HTERT RPE-1 (cell line): Measurements from ENCODE around the gene BPIFA3.

Experiments
- in situ Hi-C: fragments of 300-500 bp; cut with MboI; formaldehyde crosslinking; loops from 4 replicates; pipeline ENCODE4 v1.14.3; 2020; ENCODE audit warnings: low sequenced_read_pairs

The BPIFA3 gene

DNA sequence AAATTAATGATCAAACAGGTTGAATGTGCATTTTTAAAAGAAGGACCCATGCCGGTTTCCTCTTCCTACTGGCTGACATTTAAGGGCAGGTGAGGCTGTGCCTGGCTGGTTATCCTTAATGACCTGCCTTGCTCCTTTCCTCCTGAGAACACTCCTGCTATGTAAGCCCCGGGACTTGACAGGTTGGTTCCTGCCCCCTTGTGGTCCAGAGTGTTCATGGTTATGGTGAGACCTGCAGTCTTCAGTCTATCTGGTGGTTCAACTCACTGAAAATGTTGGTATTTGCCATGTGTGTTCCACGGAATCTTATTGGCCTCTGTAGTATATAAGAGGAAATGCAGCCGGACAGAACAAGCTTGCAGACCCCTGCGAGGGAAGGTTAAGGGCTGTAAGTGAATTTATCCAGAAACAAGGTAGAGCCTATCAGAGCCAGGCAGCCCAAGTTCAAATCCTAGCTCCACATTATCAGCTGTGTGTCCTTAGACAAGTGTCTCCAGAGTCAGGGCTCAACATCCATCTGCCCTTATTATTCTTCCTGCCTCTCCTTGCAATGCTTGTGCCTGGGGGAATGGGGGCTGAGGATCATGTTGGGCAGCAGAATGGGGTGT, 5.2 kb upstream of the BPIFA3 start:
- in situ Hi-C loops = no loop called here

DNA sequence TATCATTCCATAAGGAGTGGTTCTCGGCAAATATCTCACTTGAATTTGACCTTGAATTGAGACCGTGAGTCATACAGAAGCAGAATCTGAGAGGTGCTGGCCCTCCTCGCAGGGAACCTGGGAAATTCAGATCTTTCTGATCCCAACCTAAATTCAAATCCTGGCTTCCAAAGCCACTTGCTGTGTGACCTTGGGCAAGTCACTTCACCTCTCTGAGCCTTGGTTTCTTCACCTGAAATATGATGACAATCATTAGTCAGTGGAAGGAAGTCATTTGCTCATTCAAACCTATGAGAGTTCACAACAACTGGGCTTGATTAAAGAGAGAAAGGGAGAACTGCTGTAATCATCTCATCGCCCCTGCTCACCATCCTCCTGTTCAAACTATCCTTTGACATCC, 7.2 kb downstream of the BPIFA3 start:
- in situ Hi-C loops = no loop called here

DNA sequence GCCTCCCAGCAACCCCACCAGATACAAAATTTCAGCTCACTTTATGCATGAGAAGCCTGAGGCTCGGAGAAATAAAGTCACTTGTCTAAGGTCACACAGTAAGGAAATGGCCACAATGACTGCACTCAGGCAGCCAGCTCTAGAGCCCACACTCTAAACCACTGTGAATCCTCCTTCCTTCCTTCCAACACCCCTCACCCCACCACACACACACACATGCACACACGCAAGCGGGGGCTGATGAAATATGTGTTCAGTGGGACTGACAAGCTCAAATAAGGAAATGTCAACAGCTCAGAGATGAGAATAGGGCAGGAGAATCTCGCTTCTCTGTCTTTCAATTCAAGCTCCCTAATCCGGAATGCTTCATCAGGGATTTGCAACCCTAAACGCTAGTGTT, 12.7 kb downstream of the BPIFA3 start:
- in situ Hi-C loops = no loop called here

DNA sequence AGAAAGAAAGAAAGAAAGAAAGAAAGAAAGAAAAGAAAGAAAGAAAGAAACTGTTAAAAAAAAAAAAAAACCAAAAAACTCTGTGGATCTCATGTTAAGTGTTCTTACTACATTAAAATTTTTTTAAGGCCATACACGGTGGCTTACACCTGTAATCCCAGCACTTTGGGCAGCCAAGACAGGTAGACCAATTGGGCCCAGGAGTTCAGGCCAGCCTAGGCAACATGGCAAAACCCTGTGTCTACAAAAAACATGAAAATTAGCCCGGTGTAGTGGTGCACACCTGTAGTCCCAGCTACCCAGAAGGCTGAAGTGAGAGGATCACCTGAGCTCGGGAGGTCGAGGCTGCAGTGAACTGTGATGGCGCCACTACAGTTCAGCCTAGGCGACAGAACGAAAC, 14.1 kb downstream of the BPIFA3 start:
- in situ Hi-C loops = no loop called here

DNA sequence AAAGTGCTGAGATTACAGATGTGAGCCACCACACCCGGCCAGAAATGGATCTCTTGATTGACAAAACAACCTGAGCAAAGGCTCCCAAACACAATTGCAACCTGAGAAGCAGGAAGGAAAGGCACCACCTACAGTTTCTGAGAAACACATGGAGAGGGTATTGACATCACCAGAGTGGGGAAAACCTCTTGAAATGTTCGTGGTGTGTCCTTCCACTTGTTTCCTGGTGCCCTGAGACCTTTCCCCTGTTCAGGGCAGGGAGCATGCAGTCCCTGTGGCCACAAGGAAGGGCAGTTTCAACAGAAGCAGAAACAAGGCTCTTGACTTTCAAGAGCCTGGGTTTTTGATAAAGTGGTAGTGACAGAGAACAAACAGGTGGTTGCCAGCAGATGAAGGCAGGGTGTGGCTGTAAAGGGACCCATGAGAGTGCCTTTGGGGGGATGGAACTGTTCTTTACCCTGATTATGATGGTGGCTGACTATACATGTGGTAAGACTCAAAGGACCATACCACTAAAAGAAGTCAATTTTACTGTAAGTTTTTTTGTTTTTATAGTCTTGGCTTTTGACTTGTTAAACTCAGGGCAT, 15.4 kb downstream of the BPIFA3 start:
- in situ Hi-C loops = no loop called here

DNA sequence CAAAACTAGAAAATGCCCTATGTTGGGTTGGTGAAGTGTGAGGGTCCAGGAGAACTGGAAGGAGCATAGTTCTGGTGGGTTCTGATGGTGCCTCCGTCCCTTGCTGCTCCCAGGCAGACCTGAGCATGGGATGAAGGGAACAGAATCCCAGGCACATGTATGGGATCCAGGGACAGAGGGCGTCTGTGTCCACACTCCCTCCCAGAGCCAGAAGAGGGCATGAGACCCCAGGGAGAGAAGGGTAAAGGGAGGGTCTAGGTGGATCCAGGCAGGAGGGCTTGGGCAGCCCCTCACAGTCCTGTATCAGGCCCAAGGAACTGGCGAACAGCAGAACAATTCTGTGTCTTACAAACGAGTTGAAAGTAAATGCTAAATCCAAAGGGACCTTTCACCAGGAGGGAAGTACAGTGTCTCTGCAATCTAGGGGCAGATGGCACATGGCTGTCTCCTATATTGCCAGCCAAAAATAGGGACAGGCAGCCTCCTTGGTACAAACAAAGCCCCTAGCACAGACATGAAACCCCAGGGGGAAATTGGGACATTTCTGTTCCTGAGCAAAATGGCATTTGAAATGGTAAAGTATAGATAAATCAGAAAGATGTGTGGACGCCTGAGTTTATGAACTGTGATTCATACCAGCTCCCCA, 16.1 kb downstream of the BPIFA3 start:
- in situ Hi-C loops = no loop called here

DNA sequence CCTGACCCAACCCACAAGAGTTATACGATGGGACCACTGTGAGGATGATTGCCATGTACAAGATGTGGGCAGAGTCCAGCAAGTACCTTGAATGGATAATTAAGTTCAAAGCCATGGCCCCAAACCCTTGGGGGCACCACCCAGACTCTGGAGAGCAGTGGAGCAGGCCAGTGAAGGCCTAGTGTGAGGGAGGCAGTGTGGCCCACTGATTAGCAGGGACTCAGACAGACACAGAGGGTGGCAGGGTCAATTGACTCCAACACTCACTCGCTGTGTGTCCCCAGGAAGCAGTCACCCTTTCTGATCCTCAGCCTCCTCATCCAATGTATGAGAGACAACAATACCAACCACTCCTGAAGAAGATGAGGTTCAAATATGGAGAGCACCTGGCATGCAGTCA, 16.9 kb downstream of the BPIFA3 start:
- in situ Hi-C loops = no loop called here

DNA sequence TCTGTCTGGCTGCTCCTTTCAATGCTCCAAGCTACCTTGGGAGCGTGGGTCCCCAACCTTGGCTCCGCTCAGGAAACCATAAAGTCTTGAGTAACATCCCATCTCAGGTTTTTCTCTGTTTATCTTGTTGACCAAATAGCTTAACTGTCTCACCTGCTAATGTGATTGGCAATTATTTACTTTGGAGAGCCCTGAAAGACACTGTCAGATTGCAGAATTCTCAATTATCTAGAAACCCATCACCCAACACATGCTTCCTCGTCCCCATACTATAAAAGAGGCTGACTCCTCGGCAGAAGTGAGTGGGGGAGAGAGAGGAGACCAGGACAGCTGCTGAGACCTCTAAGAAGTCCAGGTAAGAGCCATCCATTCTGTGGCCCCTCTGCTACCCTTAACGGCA, 18.5 kb downstream of the BPIFA3 start, which contains the start of gene BPIFA1:
BPIFA1 (plus strand) TSS at position 301 of the 400 bp plus-strand sequence. CDS start 1,716 bp downstream, outside the sequence.
- in situ Hi-C loops = no loop called here

DNA sequence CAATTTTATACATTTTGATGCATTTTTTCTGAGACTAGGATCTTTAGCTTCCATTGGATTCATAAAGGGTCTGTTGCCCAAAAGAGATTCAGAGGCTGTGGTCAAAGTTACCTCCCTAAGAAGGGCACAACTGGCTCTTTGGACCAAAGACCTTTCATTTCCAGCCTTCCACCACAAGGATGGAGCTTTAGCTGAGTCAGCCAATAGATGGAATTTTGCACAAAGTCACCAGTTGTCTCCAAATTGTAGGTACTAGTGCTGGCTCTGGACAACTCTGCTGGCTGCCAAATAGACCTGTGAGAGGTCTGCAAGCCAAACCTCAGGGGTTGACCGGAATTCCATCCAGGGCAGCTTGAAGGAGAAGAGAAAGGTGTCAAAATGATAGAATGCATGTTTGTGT, 19.2 kb downstream of the BPIFA3 start:
- in situ Hi-C loops = no loop called here

DNA sequence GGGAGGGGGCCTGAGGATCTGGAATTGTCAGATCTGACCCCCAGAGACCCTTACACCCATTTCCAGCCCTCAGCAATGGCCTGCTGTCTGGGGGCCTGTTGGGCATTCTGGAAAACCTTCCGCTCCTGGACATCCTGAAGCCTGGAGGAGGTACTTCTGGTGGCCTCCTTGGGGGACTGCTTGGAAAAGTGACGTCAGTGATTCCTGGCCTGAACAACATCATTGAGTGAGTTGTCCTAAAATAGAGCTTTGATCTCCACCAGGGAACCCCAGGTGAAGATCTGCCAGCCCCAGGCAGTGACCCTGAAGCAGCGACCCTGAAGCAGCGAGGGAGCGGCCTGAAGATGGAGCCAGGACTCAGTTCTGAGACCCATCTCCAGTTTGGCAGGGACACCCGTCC, 20.8 kb downstream of the BPIFA3 start:
- in situ Hi-C loops = no loop called here

DNA sequence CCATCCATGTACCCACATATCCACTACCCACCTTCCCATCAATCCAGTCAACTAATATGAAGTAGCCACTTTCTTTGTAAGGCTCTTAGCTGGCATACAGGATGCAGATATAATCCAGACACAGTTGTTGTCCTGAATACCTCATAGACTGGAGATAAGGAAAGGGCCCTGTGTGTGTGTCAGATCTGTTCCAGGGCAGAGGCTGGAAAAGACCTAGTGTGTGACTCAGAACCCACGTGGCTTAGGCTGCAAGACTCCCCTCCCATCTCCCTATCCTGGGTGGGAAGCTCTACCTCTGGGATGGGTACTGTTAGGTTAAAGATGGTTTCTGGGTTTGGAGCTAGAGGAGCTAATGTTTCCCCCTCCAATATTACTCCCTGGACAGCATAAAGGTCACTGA, 22.3 kb downstream of the BPIFA3 start:
- in situ Hi-C loops = no loop called here

DNA sequence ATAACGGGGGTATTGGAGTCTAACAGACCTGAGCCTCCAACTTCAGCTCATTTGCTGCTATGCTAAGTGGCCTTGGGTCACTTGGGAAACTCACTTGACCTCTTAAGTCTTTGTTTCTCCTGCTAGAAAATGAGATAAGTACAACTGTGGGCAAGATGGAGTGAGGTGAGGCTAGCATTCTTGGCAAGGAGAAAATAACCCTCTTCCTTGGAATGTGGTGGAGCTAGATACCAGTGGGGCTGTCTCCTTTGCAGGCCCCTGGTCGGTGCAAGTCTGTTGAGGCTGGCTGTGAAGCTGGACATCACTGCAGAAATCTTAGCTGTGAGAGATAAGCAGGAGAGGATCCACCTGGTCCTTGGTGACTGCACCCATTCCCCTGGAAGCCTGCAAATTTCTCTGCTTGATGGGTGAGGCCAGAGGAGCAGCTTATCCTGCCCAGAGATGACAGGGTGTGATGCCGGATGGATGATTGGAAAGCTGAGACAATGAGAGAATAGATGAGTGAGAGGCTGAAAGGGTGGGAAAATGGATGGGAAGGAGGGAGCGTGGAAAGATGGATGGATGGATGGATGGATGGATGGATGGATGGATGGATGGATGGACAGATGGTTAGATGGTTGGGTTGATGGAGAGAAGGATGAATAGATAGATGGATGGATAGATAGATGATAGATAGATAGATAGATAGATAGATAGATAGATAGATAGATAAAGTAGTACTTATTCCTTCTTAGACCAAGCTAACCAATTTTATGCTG, 23.0 kb downstream of the BPIFA3 start:
- in situ Hi-C loops = no loop called here

DNA sequence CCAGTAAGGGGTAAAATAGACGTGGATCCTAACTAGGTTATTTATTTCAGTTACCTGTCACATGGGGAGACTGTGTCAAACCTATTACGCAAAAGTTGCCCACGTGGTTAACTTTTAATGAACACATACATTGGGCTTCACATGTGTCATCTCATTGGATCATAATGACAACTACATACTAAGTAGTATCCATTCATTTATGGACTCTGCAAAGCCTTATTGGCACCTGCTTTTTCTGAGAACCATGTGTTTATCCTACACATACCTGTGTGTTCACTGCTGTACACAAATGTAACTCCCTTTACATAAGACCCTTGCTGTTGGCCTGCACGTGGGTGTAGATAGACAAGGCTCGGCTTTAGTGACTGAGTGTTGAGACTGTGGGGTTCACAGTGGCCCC, 23.8 kb downstream of the BPIFA3 start:
- in situ Hi-C loops = no loop called here

DNA sequence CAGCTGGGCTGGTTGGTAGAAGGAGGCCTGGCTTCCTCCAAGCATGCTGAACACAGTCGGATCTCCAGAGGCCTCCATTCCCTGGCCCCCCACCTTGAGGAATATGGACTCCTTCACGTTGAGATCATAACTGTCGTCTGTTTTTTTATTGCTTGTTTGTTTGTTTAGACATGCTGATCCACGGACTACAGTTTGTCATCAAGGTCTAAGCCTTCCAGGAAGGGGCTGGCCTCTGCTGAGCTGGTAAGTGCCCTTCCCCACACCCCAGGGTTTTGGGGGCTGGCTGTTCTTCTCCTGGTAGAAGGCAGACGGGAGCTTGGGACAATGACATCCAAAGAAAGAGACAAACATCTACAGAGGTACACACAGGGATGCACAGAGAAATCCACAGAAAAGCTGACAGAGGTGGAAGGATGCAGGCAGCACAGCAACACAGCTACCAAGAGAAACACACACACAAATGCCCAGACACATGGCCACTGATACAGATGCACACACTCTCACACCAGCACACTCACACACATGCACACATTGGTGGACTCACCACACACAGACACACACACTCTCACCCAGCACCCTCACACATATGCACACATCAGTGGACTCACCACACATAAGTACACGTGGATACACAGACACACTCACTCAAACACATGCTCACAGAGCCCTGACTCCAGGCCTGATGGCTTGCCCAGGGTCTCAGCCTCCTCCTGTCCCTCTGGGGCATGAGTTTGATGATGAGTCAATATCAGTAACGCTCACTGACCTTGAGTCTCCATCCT, 25.4 kb downstream of the BPIFA3 start:
- in situ Hi-C loops = no loop called here

DNA sequence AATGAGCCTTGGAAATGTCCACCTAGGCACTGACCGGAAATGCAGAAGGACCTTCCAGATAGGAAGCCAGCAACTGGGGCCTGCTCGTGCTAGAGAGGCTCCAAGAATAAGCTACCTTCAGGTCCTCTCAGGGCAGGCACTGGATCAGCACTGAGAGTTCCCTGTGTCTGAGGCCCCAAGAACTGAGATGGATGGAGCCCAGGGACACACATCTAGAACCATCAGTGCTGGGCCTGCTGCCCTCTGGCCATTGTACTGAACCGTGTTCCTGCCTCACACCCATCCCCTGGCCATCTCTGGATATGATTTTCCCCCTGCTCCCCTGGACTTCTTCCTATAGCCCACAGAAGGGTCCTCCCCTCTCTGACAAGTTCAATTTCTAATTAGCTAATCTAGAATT, 28.9 kb downstream of the BPIFA3 start:
- in situ Hi-C loops = no loop called here

DNA sequence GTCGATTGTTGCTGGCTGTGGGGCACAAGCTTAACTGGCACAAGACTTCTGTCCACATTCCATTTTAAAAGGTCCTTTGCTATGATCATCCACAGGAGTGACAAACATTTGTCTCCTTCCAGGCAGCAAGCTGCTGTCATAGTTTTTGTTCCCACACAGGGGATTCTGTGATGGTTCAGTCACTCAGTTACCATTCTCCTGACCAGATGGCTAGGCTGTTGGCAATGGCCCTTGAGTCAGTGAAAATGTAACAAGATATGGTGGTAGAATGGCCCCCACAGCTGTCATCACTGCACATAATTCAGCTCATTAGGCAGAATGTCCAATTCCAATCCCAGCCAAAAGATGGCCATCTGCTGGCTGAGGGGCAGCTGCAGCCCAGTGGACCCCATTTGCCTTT, 32.3 kb downstream of the BPIFA3 start:
- in situ Hi-C loops = no loop called here

DNA sequence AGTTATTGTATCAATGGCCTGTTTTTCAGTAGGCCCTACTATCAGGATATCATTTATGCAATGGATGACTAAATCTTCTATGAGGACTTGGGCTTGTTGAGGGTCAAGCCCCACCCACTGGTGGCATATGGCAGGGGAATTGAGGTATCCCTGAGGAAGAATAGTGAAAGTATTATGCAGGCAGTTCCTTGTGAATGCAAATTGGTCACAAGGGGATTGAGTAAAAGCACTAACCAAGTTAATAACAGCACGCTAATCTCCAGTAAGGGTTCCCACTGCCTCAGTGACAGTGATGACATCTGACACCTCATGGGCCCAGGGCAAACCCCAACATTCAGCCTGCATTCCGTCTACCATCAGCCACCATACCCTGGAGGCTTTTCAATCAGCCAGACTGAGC, 33.5 kb downstream of the BPIFA3 start:
- in situ Hi-C loops = no loop called here

DNA sequence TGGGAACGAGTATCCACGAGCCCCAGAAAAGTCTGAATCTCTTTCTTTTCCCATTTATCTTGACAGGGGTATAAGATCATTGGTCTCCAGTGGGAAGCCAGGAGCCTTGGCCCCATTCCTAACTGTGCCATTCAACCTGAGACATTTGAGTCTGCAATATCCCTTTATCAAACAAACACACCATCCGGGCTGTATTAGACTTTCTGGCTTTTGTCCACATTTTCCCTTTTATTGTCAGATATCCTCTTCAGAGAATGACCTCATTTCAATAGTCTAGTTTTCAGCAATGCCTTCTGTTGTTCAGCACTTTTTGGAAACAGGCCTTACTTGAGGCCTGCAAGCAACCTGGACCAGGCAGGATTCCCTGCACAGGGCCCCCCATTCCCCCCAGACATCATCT, 34.3 kb downstream of the BPIFA3 start:
- in situ Hi-C loops = no loop called here

DNA sequence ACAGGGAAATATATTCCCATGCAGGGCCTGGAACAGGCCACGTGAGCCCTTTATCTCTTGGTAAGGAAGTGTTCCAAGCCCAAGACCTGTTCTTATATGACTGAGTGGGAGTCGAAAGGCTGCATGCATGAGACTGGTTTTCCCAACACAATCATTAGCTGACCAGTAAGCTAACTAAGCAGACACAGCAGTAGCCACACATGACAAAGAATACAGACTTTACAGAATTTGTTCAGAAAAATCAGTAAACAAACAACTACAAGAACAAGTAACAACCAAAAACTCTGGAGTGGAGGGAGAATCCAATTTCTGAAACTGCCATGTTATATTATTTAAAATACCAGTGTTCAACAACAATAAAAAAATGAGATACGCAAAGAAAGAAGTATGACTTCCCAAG, 35.3 kb downstream of the BPIFA3 start:
- in situ Hi-C loops = no loop called here

DNA sequence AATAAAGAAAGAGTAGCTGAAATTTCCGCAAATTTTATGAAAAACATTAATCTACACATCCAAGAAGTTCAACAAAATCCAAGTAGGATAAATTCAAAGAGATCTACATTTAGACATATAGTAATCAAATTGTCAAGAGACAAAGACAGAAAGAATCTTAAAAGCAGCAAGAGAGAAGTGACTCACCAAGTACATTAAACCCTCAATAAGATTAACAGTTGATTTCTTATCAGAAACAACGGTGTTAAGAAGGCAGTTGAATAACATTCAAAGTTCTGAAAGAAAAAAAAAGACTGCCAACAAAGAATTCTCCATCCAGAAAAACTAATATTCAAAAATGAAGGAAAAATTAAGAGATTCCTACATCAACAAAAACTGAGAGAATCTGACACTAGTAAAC, 37.9 kb downstream of the BPIFA3 start:
- in situ Hi-C loops = no loop called here

DNA sequence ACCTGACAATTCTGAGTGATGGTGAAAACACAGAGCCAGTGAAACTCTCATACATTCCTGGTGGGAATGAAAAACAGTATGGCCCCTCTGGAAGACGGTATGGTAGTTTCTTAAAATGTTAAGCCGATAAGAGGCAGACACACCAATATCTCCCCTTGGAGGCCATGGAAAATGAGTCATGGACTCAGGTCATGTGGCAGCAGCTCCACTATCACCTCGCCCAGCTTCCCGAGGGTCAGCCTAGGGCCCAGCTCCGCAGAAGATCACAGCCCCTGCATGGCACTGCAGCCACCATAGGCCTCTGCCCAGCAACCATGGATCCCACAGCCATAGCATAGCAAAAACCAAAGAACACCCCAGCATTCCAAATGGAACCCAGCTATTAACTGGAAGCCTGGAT, 40.1 kb downstream of the BPIFA3 start:
- in situ Hi-C loops = no loop called here
